Stimulated activated CD4-positive, alpha-beta T cell treated with anti-CD3 and anti-CD28 coated beads, TNF-alpha, amount 100 ng/mL, for 48 hours (primary cell): ENCODE measurements around the gene GXYLT2.
A peak's percentile ranks its signal among the peaks of the same experiment; 100 is the strongest.

Experiments used
- DNase-seq, 3 donors: peaks; one replicate each; pipeline ENCODE4 v3.0.0-alpha.2; 2020; ENCODE audit warnings: low read depth in 3 of 3

GXYLT2 gene, protein sequence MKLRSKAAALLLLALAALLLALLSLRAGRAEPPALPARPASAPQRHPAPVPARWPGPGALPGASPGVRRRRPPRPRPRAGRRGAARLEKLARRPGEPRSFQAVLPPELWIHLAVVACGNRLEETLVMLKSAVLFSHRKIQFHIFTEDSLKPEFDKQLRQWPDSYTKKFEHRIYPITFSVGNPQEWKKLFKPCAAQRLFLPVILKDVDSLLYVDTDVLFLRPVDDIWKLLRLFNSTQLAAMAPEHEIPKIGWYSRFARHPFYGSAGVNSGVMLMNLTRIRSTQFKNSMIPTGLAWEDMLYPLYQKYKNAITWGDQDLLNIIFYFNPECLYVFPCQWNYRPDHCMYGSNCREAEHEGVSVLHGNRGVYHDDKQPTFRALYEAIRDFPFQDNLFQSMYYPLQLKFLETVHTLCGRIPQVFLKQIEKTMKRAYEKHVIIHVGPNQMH

DNA sequence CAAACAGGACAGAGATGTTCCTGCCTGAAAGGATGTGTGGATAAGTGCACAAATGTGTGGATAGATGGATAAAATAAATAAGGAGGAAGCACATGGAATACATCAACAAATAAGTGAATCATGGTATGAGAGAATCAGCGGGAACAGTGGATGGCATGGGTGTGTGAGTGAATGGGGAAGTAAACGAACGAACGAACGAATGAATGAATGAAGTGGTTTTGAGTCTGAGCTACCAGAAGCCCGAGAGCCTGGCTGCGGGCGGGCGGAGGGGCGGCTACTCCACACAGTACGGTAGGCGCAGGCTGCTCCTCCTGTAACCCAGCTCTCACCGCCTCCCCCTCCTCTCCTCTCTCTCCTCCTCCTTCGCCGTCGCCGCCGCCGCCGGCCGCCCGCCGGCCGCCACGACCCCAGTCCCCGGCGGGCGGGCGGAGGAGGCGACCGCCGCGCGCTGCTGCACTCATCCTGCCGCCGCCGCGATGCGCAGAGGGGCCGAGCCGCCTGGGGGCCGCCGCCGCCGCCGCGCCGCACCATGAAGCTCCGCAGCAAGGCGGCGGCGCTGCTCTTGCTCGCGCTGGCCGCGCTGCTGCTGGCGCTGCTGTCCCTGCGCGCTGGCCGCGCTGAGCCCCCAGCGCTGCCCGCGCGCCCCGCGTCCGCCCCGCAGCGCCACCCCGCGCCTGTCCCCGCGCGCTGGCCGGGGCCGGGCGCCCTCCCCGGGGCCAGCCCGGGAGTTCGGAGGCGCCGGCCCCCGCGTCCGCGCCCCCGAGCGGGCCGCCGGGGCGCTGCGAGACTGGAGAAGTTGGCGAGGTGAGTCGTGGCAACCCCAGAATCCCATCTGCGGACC lies at the start of gene GXYLT2:
GXYLT2 (plus strand) TSS at position 342 of the 841 bp plus-strand sequence; CDS start at position 530, 188 bp downstream.
- DNase-seq, result peak in 2 of 3 donors; percentile 8

DNA sequence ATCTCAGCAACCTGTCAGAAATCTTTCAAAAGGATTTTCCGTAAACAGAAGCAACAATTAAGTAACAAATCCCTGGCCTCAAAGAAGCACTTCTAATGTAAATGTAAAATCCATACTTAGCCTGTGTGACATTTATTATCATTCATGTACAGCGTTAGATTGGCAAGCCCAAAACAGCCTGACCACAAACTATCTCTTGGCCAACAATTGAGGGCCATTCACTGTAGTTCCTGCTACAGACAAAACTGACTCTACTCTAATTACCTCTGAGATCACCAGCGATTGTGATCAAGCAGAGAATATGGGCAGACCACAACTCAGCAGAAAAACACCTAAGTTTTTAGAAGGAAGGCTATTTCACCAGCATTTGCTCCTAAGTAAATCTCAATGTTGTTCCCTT lies 48.8 kb upstream of the GXYLT2 start:
- DNase-seq, result no peak

DNA sequence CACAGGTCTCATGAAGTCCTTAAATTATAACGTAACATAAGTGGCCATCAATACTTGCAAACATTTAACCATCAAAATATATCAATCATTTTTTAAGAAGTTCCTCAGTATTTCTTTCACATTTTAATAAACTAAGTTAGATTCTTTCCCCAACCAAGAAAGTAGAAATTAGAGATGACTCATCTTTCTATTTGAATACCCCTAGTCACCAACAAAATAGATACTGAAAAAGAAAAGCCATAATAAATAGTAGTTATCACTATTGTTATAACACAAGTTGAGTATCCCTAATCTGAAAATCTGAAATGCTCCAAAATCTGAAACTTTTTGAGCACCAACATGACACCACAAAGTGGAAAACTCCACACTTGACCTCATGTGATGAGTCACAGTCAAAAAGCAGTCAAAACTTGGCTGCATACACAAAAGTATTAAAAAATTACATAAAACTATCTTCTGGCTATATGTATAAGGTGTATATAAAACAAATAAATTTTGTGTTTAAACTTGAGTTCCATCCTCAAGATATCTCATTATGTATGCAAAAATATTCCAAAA lies 43.3 kb upstream of the GXYLT2 start:
- DNase-seq, result no peak

DNA sequence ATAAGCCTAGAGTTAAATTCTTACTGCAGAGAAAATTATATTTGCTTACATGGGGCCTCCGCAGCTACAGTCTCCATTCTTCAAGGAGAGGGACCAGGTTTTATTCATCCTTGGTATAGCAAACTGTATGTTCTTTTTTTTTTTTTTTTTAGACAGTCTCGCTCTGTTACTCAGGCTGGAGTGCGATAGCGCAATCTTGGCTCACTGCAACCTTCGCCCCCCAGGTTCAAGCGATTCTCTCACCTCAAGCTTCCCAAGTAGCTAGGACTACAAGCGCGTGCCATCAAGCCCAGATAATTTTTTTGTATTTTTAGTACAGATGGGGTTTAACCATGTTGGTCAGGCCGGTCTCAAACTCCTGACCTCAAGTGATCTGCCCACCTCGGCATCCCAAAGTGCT lies 41.7 kb upstream of the GXYLT2 start:
- DNase-seq, result no peak

DNA sequence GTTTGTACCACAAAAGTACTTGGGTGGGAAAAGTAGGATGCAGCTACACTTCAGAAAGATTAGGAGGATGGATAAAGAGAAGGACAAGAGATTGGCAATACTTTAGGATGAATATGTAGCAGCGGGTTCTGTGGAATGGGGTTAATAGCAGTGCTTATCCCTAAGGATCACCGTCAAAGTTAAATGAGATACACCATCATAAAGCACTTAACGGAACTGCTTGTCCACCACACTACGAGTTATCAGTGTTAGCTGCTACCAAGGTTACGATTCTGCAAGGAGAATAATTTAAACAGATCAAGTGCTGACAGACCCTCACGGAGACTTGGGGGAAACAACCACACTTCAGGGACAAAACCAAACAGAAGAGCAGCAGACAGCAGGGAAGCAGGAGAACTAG lies 40.6 kb upstream of the GXYLT2 start:
- DNase-seq, result no peak

DNA sequence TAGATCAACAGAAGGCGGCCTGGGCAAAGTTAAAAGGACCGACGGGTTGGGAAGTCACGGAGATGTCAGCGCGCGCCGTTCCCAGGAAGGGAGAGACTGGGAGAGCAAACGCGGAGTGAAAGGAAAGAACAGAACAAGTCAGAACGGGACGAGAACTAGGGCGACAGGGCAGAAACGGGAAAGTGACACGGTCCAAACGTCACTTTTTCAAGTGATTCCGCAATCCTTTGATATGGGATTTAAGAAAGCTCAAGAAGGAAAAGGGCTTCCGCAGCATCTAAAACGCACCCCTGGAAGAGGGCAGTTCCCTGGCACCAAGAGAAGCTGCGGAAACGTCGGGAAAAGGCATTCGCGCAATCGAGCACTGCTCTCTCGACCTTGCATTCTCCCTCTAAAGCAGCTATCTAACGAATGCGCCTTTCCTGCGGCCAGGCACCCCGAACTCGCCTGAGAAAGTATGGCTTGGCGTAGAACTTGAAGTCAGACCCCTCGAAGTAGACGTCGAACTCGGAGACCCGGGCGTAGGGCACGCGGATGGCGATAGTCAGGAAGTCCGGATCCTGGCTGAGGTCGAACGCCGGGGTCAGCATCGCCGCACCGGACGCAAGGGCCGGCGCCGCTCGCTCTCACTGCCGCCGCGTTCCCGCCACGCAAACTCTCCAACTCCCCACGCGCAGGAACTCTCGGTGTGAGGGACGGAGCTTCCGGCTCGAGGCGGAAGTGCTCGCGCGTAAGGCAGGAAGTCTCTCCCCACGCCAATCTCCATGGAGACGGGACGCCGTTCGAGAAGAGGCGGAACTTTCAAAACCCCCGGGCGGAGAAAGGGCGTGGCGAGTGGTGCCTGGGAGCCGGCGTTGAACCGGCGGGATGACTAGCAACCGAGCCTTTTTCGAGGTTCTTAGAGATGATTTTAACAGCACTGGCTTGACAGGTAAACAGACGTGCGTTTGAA lies 39.8 kb upstream of the GXYLT2 start, which contains the start of gene SHQ1:
SHQ1 (minus strand) TSS at position 695 of the 952 bp plus-strand sequence; CDS start at position 590, 105 bp downstream.
- DNase-seq, result peak; percentile 92 to 97 (median 95)

DNA sequence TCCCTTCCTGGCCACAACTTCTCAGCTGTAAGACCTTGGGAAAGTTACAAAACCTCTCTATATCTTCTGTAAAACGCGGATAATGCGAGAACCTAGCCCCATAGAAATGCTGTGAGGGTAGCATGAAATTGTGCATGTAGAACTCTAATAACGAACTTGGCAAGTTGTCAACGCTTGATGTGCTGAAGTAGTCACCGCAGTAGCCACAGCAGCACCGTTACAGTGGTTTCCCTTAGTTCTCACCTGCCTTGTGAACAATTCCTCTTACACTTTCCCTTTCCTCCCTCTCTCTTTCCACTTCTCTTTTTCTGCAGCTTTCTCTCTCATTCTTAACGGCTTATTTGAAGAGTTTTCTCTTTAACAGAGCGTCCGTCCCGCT lies 39.2 kb upstream of the GXYLT2 start:
- peak in 1 of 3 donors; percentile 14 for DNase-seq

DNA sequence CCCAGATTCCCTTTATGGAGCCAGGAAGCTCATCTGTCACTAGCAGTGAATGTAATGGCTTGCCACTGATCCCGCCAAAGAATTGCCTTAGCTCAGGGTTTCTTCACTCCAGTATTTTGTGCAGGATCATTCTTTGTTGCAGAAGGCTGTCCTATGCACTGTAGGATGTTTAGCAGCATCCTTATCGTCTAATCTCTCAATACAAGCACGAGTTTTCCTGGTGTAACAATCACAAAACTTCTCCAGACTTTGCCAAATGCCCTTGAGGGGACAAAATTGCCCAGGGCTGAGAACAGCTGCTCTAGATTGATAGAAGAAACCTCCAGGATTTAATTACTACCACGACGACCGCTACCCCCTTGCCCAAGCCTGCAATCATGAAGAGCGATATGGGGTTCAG lies 32.8 kb upstream of the GXYLT2 start:
- DNase-seq, result no peak

DNA sequence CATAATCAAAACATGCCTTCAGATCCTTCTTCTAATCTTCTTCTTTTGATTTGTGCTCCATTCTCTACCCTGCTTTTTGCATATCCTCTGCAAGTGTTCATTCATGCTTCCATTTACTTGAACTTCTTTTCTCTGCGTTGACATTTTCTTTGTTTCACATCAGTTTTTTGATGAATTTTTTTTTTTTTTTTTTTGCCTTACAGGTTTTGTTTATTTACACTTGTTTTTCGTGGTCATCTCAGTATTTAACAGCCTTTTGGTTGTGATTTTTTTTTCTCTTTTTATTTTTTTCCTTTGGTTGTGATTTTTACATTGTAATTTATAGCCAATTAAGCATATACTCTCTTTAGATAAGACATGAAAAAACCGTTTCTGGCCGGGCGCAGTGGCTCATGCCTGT lies 27.8 kb upstream of the GXYLT2 start:
- no peak for DNase-seq

DNA sequence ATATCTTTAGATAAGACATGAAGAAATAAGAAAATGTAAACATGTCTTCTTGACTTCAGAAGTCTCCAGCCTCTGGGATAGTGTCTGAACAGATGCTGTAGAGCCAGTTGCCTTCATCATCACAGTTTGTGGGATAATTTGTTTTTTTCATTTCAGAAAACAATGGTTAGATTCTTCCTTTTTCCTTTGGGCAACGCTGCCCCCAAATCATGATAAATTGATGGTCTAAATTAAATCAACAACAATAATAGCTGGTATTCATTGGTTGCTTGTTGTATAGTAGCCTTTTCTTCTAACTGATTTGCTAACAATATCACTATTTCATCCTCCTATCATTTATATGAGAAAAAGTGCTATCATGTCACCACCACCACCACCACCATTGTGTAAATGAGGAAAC lies 27.0 kb upstream of the GXYLT2 start:
- DNase-seq, result no peak

DNA sequence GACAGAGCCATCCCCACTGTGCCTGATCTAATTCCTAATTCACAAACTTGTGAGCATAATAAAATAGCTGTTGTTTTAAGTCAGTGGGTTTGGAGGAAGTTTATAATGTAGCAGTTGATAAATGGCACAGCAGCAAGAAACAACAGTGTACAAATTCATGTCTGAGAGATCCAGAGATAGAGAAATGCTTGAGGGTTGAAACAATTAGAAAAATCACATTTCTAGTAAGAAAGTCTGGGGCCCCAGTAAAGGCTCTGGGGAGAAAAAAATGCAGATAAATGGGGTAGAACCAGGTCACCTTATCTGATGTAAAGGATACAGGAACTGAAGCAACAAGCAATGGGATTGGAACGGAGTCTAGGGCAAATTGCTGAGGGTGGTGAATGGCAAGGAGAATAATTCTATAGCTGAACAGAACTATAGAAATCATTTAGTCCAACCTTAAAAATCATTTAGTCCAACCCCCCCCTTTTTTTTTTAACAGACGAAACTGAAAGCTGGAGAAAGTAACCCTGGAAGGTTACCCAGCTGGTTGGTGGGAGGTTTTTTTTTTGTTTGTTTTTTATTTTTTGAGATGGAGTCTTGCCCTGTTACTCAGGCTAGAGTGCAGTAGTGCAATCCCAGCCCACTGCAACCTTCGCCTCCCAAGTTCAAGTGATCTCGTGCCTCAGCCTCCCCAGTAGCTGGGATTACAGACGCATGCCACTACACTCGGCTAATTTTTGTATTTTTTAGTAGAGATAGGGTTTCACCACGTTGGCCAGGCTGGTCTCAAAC lies 25.3 kb upstream of the GXYLT2 start:
- DNase-seq, result no peak

DNA sequence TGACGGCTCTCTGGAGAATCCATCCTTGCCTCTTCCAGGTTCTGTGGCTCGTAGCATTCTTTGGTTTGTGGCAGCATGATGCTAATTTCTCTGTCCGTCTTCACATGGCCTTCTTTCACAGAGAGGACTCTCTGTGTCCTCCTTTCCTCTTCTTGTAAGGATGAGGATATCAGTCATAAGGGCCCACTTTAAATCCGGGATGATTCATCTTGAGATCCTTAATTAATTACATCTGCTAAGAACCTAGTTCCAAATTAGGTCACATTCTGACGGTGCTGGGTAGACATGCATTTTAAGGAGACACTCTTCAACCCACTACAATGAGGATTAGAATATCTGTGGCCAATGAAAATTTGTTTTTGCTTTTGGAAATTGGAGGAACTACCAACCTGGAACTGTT lies 15.7 kb upstream of the GXYLT2 start:
- DNase-seq, result no peak

DNA sequence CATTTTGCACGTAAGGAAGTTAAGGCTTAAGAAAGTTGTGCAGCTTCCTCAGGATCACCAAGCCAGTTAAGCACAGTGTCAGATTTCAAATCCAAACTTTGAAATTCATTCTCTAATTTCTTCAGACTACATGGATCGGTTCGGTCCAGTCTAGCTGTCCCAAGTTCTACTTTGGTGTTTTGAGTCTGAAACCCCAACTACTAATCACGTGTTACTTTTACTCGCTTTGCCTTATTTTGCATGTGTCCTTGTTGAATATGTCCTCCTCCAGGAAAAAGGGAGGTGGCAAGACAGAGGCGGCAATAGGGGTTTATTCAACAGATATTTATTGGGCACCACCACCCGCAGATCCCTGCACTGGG lies 522 bp upstream of the GXYLT2 start:
- no peak for DNase-seq

DNA sequence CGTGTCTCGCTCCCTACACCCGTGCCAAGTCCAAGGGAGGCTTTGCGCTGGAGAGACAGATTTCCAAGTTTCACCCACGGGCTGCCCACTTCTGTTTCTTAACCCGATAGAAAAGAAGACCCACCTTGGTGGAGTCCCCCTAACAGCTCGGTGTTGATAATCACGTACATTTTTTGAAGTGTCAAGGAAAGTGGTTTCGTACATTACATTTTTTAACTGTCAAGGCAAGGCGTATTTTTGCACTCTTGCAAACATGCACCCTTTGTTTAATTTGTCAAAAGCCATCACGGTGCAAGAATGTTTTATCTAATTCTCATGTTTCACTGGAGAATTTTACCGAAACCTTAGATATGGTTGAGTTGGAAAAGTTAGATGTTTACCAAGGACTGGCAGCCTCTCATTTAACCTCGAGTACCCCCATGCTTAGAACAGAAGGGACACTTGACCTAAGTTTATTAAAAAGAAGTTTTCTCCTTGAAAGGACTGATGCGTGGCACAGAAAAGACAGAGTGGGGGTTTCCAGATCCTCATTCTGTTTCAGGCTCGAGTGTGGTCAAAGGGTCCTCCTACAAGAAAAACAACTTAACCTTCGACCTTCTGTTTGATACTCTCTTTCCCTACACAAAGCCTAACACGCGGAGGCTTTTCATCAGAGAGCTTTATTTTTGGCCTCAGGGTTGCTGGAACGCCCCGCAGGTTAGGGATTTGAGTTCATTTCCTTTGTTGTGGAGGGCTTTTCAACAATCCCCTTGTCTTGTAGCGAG lies 882 bp downstream of the GXYLT2 start:
- no peak for DNase-seq

DNA sequence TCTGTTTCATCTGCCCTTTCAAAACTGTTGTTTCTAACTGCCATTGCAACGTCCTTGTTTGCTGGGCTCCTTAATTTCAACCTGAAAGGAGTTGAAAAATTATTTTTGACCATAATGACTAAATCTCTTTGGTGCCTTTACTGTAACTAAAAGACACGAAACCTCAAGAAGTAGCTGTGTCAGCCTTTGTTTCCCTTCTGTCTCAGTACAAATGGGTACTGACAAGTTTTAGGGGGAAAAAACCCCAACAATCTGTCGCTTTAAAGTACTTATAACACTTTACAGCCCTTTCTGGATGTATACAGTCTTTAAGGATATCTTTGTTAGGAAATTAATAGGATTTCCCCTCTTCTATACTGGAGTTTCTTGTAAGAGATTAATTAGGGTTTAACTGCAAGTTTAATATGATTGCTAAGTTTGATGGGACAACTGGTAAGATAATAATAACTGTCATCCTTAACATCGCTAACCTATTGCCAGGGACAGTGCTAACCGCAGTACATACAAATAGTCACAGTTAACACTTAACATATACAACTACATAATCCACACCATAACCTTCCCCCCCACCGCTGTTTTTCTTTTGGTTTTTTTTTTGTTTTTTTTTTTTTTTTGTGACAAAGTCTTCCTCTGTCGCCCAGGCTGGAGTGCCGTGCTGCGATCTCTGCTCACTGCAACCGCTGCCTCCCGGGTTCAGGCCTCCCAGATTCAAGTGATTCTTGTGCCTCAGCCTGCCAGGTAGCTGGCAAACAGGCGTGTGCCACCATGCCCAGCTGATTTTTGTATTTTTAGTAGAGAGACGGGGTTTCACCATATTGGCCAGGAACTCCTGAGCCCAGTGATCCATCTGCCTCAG lies 1.7 kb downstream of the GXYLT2 start:
- no peak for DNase-seq

DNA sequence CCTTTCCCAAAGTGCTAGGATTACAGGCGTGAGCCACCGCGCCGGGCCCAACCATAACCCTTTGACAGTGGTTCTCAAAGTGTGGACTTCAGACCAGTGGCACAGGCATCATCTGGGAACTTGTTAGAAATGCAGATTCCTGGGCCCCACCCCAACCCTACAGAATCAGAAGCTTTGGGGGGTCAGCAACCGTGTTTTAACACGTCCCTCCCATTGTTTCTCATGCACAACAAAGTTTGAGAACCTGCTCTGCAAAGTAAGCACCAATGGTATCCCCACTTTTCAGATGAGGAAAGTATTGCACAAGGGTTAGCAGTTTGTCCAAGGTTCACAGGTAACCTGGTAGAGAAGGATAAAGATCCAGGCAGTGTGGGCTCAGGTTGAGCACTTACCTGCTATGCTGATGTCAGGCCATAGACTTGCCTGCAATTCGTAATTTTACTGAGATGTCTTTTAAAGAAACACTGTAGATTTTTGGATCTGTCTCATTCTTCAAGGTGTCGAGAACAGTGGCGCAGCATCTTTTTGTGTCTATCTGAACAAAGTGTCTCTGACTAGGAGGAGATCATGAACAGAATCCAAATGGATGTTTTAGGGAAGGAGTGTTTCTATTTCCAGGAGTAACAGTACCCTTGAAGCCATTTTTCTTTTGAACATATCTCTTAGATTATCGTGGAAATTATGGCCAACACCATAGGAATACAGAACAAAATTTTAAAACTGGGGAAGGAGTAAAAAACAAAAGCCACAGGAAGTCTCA lies 2.5 kb downstream of the GXYLT2 start:
- no peak for DNase-seq

DNA sequence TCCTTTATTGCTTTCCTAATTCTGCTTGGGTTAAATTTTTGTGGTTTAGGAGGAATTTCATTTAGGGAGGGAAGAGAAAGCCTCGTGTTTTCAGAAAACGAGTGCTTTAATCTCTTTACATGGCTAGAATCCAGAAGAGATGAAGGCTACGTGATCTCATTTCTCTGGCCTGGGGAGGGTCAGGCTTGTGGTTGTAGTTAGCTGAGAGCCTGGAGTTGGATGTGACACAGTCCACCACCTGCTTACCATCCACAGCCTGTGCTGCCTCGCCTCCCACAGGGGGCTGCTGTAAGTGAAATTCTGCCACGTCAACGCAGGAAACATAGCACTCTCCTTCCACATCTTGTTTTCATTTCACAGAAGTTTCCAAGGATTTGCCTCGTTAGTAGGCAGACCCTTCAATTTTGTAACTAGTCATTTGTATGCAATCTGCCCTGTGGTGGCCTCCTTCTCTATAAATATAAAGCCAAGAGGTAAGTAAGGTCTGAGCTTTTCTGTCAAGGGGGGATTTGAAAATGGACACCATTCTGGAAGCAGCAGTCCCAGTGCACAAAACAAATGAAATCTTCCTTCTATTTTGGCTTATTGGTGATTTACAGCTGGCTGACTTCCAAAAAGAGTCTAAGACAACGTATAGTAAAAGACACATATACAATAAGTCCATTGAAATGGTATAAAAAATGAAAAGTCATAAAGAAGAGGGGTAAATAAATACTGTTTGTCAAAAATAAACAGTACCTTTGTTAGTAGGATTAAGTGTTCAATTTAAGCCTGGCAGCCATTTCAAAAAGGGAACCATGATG lies 3.4 kb downstream of the GXYLT2 start:
- DNase-seq, result no peak
